HEK293T (cell line): ENCODE measurements around the gene OLFML3.
A peak's percentile ranks its signal among the peaks of the same experiment; 100 is the strongest.

Source experiments
- ARNT ChIP-seq: fragments of 450-650 bp; IDR thresholded peaks from 2 replicates; pipeline ENCODE4 v1.6.1; 2017; ENCODE audit warnings: mild to moderate bottlenecking
- BHLHE40 ChIP-seq: fragments of 450-650 bp; IDR thresholded peaks from 2 replicates; pipeline ENCODE4 v1.6.1; 2016; ENCODE audit warnings: mild to moderate bottlenecking, moderate library complexity, borderline replicate concordance
- ELF4 ChIP-seq: fragments of 450-650 bp; IDR thresholded peaks from 2 replicates; pipeline ENCODE4 v1.6.1; 2017; ENCODE audit warnings: antibody characterized with exemption
- FOXA1 ChIP-seq: fragments of 450-650 bp; IDR thresholded peaks from 2 replicates; pipeline ENCODE4 v1.6.1; 2016; ENCODE audit warnings: mild to moderate bottlenecking
- FOXM1 ChIP-seq: fragments of 450-650 bp; IDR thresholded peaks from 2 replicates; pipeline ENCODE4 v1.6.1; 2017; ENCODE audit warnings: mild to moderate bottlenecking, borderline replicate concordance
- L3MBTL2 ChIP-seq: fragments of 450-650 bp; conservative IDR thresholded peaks from 2 replicates; pipeline ENCODE4 v1.6.1; 2016; ENCODE audit warnings: mild to moderate bottlenecking
- NFRKB ChIP-seq: fragments of 450-650 bp; IDR thresholded peaks from 2 replicates; pipeline ENCODE4 v1.6.1; 2016; ENCODE audit warnings: mild to moderate bottlenecking, moderate library complexity
- SP1 ChIP-seq: fragments of 450-650 bp; IDR thresholded peaks from 2 replicates; pipeline ENCODE4 v1.6.1; 2017
- TARDBP ChIP-seq: fragments of 450-650 bp; IDR thresholded peaks from 2 replicates; pipeline ENCODE4 v1.6.1; 2016
- TF ChIP-seq, protein P1 (sequence below): fragments of 450-650 bp; IDR thresholded peaks from 2 replicates; pipeline ENCODE4 v1.6.1; 2016

DNA sequence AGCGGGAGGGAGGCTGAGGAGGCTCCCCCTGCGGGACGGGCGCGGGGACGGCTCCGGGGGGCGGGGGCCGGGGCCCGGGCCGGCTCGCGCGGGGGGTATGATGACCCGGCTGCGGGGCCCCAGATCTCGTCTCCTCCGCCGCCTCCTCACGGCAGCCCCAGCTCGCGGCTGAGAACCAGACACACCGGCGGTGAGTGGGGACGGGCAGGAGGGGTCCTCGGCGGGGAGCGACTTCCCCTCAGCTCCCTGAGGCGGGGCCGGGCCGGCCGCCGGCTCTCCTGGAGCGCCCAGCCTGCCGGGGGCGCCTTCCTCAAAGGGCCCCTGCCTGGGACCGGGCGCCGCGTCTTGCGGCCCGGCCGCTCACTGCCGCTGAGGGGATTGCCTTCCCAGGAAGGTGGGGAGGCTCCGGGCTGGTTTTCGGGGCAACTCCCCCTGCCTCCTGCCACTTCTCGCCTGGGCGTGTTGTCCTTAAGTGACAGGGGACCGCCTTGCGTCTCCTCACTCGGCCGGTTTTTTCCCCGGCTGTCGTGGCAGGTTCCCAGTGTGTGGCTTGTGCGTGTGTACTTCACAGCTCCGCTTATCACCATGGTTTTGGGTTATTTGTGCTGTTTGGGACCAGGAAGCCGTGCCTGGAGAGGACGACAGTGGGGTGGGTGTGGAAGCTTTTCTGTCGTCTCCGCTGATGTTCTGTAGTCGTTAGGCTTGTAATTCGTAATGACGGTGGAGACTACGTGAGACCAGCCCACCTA, 49.4 kb upstream of the OLFML3 start:
- TF ChIP-seq SP1 (no peak), BHLHE40 (no peak), ARNT (no peak), TARDBP (no peak), FOXM1 (no peak), ELF4 (no peak), NFRKB (no peak), FOXA1 (no peak), L3MBTL2 (no peak)
- TF ChIP-seq, protein P1, sequence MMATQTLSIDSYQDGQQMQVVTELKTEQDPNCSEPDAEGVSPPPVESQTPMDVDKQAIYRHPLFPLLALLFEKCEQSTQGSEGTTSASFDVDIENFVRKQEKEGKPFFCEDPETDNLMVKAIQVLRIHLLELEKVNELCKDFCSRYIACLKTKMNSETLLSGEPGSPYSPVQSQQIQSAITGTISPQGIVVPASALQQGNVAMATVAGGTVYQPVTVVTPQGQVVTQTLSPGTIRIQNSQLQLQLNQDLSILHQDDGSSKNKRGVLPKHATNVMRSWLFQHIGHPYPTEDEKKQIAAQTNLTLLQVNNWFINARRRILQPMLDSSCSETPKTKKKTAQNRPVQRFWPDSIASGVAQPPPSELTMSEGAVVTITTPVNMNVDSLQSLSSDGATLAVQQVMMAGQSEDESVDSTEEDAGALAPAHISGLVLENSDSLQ = peak; percentile 29; the same call in 1 of the 2 replicates
